GM18520 (cell line): ENCODE data around the gene TRIAP1.
A peak's percentile ranks its signal among the peaks of the same experiment; 100 is the strongest.
"Not testable (repeated sequence)": the region's sequence is repeated elsewhere in the genome, so short reads cannot be mapped to it uniquely, and the experiment has no call there.

ENCODE experiments used
- ATAC-seq: cut with Tn5 transposase; IDR thresholded peaks from one replicate; pipeline ENCODE4 v1.9.1; 2021; ENCODE audit not compliant: unreplicated experiment

The TRIAP1 gene

DNA sequence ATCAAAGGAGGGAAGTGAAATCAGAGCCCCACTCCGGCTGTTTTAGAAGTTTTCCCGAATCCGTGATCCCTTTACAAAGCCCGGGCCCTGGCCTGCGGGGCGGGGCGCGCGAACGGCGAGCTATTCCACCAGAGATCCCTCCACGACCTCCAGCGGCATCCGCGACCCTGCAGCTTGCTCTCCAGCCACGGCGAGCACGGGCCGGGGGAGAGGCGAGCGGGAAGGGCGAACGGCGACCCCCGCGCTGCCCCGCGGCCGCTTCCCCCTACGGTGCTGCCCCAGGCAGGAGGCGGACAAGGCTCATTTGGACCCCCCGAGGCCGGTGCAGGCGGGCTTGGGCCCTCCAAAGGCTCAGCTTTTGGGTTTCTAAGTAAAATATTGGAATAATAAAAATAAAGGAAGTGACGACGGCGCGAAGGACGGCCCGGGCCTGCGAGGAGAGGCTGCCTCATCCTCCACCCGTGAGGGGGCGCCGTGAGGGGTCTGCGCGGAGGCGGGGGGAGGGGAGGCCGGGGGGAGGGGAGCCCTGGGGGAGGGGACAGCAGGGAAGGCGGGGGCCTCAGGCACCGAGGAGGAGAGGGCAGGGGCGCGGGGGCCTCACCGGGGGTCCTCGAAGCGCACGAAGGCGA, 22.8 kb upstream of the TRIAP1 start:
- no peak for ATAC-seq

DNA sequence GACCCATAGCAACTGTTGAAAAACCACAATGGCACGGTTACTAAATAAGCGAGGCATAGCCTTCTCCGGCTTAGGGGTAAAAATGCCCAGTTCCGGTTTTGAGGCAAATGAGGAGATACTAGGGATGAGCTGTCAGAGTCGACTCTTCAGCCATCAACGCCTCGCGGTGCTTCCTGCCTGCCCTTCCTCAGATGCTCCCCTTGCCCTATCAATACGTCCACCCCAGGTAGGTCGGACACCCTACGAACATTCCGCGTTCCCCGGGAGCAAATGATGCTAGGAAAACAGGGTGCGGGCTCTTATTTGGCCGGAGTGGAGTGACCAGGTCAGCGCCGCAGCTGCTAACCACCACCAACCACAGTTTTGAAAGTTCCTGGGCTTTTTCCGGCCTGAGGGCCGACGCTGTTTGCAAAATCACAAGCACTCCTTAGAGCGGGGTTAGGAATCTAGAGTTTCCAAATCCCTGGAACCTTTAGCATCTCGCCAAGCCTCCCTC, 22.2 kb upstream of the TRIAP1 start:
- ATAC-seq, result no peak

DNA sequence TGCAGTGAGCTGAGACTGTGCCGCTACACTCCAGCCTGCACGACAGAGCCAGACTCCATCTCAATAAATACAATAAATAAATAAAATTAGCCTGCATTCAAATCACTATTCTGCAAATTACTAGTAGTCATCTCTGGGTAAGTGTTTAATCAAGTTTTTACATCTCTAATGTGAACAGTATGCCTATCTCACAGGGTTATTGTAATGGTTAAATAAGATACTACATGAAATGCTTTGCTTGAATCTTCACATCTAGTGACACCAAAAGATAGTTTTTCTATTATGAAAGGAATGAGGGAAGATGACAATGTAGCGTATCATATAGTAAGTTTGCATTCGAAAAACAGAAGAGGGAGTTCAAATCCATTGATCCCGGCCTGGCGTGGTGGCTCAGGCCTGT, 21.3 kb upstream of the TRIAP1 start:
- ATAC-seq, result no peak

DNA sequence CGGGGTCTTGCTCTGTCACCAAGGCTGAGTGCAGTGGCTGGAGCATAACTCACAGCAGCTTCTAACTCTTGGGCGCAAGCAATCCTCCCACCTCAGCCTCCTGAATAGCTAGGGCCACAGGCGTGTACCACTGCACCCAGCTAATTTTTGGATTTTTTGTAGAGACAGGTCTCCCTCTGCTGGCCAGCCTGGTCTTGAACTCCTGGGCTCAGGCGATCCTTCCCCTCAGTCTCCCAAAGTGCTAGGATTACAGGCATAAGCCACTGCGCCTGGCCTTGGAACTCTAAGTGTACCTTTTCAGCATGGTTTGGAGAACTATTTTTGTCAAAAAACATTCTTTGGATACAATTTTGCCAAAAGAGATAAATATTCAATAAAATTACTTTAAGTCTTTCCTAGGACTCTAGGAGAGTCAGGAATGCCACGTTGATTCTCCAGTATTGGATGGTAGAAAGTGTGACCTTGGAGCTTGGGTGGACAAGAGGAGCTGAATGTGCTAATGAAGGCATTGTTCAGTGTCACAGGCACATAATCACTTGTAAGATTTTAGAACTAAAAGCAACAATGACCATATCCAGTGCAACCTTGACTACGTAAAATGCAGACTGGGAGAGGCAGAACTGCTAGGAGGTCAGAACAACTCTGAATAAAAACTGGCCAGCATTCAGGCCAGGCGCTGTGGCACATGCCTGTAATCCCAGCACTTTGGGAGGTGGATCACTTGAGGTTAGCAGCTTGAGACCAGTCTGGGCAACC, 20.6 kb upstream of the TRIAP1 start:
- ATAC-seq, result no peak

DNA sequence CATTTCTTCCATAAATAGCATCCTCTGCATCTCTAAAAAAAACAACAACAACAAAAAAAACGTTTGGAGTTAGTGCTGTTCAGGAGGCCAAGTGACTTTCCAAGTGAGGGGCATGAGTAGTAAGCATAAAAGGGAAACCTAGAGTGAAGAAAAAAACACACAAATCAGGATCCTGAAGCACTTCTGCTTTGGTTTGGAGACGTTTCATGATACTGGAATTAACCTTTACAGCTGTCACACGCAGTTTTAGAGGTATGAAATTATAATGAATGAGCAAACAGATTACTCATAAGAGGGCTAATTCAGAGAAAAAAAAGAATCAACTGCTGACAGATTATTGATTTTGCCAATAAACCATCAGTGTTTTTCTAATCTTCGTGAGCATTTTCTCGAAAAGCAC, 19.6 kb upstream of the TRIAP1 start:
- no peak for ATAC-seq

DNA sequence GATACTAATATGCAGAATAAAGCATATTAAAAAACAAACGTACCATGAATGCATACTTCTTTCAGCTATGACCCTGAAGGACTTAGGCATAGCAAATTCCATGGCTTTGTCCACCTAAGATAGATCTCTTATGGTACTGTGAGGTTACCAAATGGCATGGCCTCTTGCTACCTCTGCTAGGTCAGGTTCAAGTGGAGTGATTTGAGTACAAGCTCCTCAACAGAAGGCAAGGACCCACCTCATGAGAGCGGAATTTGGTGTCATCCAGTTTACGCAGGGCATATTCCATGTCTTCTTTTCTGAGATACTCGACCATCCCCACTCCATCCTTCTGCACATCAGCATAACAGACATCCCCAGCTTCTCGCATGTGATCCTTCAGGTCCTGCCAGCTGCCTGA, 17.5 kb upstream of the TRIAP1 start:
- no peak for ATAC-seq

DNA sequence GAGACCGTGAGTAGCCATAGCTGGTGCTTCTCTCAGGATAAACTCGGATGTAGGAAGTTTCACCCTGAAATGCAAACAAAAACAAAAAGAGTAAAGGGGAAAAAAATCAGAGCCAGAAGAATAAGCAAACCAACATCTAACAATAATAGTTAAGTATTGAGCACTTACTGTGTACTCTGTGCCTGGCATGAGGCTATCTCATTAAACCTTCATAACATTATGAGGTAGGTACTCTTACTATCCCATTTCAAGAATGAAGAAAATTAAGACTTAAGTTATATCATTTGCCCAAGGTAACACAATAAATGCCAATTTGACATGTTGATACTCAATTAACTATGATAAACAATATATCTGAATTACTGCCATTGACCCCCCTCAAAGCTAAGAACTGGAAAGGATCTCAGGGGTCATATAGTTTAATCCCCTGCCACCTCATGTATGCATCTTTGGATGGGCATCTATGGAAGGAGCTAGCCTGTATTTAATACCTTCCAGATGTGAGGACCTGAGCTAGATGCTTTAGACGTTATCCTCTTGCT, 16.0 kb upstream of the TRIAP1 start:
- no peak for ATAC-seq

DNA sequence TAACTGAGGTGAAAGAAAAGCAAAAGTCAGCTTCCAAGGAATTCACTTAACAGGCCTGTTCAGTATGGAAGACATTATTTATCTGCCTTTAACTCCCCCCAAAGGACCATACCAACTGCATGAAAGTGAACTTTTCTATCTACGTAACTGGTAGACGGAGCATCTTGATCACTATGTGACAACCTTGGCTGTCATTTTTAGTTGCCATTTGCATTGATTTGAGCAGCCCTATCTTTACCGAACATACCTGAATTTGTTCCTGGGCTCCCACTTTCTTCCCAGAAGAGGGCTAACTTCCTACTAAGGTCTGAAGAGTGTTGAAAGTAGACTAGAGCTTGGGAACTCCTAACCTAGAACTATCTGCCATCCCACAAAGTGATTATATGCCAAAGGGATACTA, 14.0 kb upstream of the TRIAP1 start:
- ATAC-seq, result no peak

DNA sequence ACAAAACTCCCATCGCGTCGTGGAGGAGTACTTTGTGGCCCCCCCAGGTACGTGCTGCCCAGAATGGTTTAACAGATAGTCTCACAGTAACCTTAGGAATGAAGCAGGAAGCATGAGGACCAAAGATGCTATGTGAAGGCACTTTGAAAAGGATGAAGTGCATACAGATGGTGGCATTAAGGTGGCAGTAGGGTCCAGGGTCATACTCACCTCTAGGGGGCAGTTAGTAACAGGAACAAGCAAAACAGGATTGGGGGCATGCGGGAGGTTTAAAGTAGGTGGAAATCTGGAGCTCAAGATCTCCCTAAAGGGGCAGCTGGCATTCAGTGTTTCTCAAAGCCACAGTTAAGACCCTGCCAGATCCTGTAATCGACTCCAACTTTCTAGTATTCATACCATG, 10.9 kb upstream of the TRIAP1 start:
- no peak for ATAC-seq

DNA sequence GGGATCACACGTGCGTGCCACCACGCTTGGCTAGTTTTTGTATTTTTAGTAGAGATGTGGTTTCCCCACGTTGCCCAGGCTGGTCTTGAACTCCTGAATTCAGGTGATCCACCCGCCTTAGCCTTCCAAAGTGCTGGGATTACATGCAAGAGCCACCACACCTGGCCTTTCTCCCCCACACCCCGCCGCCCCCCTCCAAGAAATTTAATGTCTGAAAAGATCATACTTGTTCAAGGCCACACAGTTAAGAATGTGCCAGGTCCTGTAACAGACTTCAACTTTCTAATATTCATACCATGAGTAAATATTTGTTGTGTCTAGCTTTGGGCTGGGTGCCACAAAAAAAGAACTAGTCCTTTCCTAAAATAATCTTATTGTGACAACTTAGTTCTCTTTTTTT, 9.1 kb upstream of the TRIAP1 start:
- no peak for ATAC-seq

DNA sequence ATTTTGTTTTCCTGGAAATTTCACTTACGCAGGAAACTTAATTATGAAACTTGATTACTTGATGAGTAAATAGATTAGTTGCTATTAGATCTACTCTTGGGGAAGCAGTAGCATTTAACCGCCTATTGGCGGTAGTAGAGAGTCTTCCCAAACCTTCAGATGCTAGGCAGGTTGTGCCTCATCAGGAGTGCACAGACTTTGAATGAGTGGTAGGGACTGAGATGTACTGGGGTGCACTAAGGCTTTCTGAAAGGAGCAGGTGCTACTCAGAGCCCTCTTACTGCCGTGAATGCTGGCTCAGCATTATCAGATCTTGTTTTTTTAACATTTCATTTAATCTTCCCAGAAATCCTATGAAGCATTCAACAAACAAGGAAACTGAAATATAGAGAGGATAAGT, 7.8 kb upstream of the TRIAP1 start:
- ATAC-seq, result no peak

DNA sequence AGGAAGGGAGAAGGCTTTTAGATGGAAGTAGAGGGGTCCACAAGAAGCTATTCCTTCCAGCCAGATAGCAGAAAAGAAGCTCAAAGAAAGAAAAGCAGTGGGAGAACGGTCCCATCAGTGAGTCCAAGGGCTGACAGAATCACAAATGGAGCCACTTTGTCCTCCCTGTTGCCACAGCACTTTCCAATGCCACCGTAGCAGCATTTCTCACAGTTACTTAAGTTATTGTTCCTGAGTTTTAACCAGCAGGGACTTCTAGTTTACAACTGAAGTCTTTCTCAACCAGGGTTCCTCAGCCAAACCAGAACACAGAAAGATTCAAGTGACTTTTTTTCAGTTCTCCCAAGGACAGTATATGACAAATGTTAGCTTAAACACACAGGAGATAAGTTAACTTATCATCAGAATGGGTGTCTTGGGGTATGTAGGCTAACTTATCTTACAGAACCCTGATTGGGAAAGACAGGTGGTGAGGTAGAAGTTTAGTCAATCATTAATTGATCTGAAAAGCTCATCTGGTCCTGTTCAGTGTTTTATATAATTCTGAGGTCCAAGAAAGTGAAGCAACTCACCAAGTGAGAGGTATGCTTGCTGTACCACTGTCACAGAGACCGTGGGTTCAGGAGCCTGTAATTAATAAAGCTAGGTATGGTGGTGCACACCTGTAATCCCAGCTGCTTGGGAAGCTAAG, 7.0 kb upstream of the TRIAP1 start:
- ATAC-seq, result no peak

DNA sequence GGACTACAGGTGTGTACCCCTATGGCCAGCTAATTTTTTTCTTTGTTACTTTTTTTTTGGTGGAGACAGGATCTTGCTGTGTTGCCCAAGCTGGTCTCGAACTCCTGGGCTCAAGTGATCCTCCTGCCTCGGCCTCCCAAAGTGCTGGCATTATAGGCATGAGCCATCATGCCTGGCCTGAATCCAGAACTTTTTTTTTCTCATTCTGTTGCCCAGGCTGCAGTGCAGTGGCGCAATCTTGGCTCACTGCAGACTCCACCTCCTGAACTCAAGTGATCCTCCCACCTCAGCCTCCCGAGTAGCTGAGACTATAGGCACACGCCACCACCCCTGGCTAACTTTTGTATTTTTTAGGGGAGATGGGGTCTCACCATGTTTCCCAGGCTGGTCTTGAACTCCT, 6.3 kb upstream of the TRIAP1 start:
- not testable (repeated sequence) for ATAC-seq

DNA sequence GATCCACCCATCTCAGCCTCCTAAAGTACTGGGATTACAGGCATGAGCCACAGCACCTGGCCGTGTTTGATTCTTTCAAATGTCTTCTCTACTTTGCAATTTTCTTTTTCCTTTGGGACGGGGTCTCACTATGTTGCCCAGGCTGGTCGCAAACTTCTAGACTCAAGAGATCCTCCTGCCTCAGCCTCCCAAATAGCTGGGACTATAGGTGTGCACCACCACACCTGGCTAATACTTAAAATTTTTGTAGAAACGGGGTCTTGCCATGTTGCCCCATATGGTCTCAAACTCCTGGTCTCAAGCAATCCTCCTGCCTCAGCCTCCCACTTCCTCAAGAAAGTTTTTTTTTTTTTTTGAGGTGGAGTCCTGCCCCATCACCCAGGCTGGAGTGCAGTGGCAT, 1.8 kb upstream of the TRIAP1 start:
- ATAC-seq, result no peak

DNA sequence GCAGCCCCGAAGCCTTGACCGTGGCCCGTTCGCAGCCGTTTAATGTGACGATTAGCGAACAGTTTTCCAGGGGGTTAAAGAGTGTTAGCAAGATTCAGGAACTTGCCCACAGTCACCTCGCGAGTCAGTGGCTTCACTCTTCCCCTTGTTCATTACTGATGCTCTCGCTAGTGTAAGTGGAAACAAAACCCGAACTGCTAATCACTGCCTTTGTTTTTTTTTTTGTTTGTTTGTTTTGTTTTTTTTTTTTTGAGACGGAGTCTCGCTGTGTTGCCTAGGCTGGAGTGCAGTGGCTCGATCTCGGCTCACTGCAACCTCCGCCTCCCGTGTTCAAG, 627 bp upstream of the TRIAP1 start:
- not testable (repeated sequence) for ATAC-seq

DNA sequence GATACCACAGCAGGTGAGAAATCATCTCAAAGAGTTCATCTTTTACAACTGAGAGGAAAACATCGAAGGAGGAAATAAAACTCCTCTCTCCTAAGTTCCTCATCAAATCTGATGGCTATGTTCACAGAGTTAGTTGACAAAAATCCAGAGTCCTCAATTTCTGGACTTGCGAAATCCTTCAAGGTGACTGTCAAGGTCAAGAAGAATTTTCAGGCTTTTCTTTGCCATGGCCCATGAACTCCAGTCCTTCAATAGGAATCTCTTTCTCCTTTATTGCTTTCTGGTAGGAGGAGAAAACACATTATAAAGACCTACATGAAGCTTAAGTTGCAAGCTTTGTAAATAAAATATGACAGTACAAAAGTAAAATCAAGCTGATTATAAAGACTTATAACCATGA, 1.5 kb downstream of the TRIAP1 start:
- ATAC-seq, result no peak

DNA sequence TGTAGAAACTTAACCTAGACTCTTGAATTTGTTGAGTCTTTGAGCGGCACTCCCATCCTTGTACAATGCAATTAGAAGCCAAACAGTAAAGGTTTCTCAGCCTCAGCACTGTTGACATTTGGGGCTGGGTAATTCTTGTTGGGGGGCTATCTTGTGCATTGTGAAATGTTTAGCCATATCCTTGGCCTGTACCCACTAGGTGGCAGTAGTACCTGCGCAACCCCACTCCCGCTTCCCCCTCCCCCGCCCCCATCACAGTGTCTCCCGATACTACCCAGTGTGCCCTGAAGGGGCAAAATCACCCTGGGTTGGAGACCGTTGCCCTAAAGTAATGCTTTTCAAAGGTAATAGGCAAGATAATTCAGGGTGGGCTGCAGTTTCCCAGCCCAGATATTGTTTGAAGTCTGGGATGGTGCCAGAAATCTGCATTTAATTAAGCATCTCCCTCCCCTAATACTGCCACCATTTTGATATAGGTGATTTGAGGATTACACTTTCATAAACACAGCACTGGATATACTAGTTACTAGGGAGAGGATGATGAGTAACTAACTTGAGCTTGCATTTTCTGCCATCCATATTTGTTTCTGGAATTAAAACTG, 6.4 kb downstream of the TRIAP1 start:
- no peak for ATAC-seq

DNA sequence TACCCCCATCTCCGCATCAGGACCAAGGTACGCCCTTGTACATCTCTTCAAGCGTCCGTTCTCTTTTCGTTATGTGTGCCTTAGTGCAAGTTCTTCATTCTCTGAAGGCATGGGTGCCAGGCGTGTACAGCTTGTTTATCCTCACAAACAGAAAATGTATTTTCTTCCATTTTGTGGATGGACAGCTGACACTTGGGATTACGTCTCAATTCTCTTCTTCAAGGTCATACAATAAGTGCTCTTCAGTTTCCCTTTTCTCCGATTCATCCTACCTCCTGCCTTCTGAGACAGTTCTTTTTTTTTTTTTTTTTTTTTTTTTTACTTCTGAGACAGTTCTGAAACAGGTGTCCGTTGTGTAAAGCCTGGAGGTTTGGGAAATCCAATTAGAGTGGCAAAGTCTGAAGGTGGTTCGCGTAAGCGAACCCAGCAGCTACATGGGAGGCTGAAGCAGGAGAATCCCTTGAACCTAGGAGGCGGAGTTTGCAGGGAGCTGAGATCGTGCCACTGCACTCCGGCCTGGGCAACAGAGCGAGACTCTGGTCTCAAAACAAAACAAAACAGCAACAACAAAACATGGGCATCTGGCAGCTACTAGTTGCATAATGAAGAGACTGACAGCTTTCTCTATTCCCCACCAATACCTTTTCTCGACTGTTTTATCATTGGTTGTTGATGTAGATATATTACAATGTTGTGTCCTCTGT, 7.5 kb downstream of the TRIAP1 start:
- ATAC-seq, result no peak

DNA sequence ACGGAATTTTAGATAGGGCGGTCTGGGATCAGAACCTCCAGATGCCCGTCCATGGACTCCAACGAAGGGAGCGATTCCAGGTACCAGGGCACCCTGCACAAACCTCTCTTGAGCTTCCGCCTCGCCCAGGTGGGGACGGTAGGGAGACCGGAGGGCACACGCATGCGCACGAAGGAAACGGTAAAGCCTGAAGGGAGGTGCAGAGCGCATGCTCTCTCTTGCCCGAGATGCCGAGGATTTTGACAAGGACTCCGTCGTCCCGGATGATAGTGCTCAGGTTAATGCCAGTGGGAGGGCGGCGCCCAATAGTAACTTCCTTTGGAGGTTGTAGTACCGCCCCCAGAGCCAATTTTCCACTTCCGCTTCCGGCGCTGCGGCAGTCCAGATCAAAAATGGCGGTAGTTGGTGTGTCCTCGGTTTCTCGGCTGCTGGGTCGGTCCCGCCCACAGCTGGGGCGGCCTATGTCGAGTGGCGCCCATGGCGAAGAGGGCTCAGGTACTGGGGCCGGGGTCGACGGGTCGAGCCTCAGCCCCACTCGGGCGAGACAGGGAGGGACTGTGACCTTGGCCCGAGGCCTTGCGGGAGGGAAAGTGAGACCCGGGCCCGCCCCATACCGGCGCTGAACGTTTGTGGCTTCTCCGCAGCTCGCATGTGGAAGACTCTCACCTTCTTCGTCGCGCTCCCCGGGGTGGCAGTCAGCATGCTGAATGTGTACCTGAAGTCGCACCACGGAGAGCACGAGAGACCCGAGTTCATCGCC, 8.3 kb downstream of the TRIAP1 start, which contains the start of gene COX6A1:
Gene COX6A1, plus strand, starts transcription at position 379 of the 760 bp plus-strand sequence. Its CDS starts 14 bp downstream, at position 393.
- ATAC-seq, result peak; percentile 97
